A549 treated with GW870086 at 1 μM for 4 hours (cell line): ENCODE results near the gene ARHGEF16. TPM values are rescaled to one million over a fixed set of nuclear protein-coding genes. Genes with fewer than 3 reads are reported as not detected.

ENCODE experiments used
- total RNA-seq: library from RNA; stranded (reverse); fragments of 200-300 nt; extraction: Qiagen RNA extraction; gene quantifications from 5 replicates; pipeline ENCODE4 v1.2.3, GENCODE V29; 2022; ENCODE audit warnings: low read depth

Gene ARHGEF16
- 4.8 to 5.8 TPM (median 5.0 TPM) in 5 replicates for total RNA-seq

DNA sequence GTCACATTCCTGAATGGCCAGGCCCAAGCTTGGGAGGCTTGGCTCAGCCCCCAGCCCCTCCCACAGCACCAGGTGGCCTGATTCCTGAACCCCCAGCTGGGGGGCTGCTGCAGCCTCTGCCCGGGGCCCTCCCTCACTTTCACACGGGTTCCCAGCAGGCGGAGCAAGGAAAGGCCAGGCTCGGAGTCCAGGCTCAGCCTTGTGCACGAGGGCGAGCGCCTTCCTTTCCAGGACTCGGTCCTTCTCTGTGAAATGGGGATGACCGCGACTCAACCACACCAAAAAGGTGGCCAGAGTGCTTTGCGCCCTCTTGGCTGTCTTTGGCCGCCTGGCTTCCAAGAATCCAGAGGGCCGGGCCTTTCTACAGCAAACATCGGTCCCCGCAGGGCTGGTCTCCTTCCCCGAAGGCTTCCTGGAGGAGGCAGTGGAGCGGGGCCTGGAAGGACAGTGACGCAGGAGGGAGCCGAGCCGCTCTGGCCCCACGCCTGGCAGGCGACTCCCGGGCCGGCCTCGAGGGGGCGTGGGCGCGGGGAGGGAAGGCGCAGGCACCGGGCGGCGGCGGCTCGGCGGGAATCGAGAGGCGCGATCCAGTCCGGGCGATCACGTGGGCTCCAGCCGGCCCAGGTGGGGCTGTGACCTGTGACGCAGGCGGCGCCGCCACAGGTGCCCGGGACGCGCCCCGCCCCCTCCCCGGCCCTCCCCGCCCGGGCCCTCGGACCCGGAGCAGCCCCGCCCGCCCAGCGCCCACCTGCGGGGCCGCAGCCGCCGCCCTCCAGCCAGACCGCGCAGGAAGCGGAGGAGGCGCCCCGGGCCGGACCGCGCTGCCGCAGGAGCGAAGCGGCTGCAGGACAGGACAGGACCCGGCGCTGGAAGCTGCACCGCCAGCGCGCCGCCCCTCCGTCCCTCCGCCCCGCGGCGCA is at the start of gene ARHGEF16:
ARHGEF16 (plus strand) TSS at position 775 of the 920 bp plus-strand sequence. CDS start 8,420 bp downstream, outside the sequence.

Other genes with a start within 250 kb of the ARHGEF16 start
- 6.1 to 10.7 TPM (median 9.3 TPM) in 5 replicates for gene MEGF6, start 156.8 kb downstream of the ARHGEF16 start, total RNA-seq
- gene TPRG1L, start 170.3 kb downstream of the ARHGEF16 start, total RNA-seq: 26.1 to 30.7 TPM (median 29.6 TPM) in 5 replicates
- 14.1 to 21.5 TPM (median 19.5 TPM) in 5 replicates for gene WRAP73, start 195.4 kb downstream of the ARHGEF16 start, total RNA-seq
- 0.42 to 0.87 TPM (median 0.68 TPM) in 5 replicates for gene TP73, start 197.9 kb downstream of the ARHGEF16 start, total RNA-seq